GM12892 (cell line): ENCODE measurements around the gene GADL1. TPM values are rescaled to one million over a fixed set of nuclear protein-coding genes. Genes with fewer than 3 reads are reported as not detected.

ENCODE experiments used
- DNase-seq: peaks from one replicate; pipeline ENCODE4 v3.0.0; 2011; ENCODE audit not compliant: insufficient read length
- FAIRE-seq: peaks from 2 replicates; lab custom pipeline; 2011; peaks lifted over from hg19 to GRCh38; lab: Jason Lieb, UNC
- POLR2A ChIP-seq: IDR thresholded peaks from 2 replicates; pipeline ENCODE4 v1.6.1; 2011; ENCODE audit warnings: low read depth, low read length, control low read depth
- POLR2AphosphoS5 ChIP-seq: IDR thresholded peaks from 2 replicates; pipeline ENCODE4 v1.6.1; 2011; ENCODE audit warnings: low read depth, low read length, control low read depth
- TAF1 ChIP-seq: IDR thresholded peaks from 2 replicates; pipeline ENCODE4 v1.6.1; 2011; ENCODE audit warnings: low read depth, mild to moderate bottlenecking, control low read depth, low read length, borderline replicate concordance
- polyA plus RNA-seq: library from polyadenylated mRNA; unstranded; fragments of >200 nt; gene quantifications from one replicate; pipeline ENCODE4 v1.2.1, GENCODE V29; 2012; ENCODE audit warnings: missing spikeins, inconsistent platforms; ENCODE audit not compliant: missing spikeins

GADL1 gene
- not detected for polyA plus RNA-seq

- TF ChIP-seq POLR2A (no peak), POLR2AphosphoS5 (no peak), TAF1 (no peak)
- DNase-seq: no peak
- FAIRE-seq: no peak
Observed at GRCh38 chr3:30894521-30895251, at the start of gene GADL1. Gene GADL1 (minus strand): TSS chr3:30894661. CDS start chr3:30894614, 47 bp downstream.

- DNase-seq: no peak
- FAIRE-seq: no peak
- no peak for TF ChIP-seq POLR2AphosphoS5
- TF ChIP-seq TAF1: no peak
- no peak for TF ChIP-seq POLR2A
Observed at GRCh38 chr3:30944124-30944523, 49.7 kb upstream of the GADL1 start.

GRCh38 chr3:30943206-30943605 is 48.7 kb upstream of the GADL1 start:
- DNase-seq (no peak), FAIRE-seq (no peak)
- TF ChIP-seq POLR2A (no peak), TAF1 (no peak), POLR2AphosphoS5 (no peak)

DNA sequence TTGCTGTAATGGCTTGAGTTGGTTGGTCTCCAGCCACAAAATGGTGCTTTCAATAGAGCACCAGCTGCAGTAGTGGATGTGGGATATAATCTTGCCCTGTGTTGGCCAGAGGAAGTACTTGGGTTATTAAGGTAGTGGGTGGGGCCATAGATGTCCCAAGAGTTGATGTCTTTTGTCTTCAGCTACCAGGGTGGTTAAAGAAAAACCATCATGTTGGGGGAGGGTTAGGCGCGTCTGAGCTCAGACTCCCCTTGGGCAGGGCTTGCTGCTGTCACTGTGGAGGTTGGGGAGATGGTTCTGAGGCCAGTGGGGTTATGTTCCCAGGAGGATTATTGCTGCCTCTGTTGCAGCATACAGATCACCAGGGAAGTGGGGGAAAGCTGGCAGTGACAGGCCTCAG is 46.9 kb upstream of the GADL1 start:
- TF ChIP-seq POLR2A: no peak
- no peak for TF ChIP-seq POLR2AphosphoS5
- TF ChIP-seq TAF1: no peak
- no peak for DNase-seq
- no peak for FAIRE-seq

- TF ChIP-seq TAF1: no peak
- no peak for TF ChIP-seq POLR2A
- no peak for TF ChIP-seq POLR2AphosphoS5
- DNase-seq (no peak), FAIRE-seq (no peak)
Observed at GRCh38 chr3:30940740-30941139, 46.3 kb upstream of the GADL1 start.

- TF ChIP-seq POLR2A (no peak), TAF1 (no peak)
- DNase-seq: no peak
- FAIRE-seq: no peak
Observed at GRCh38 chr3:30934208-30934550, 39.7 kb upstream of the GADL1 start.

GRCh38 chr3:30933478-30934207 is 39.2 kb upstream of the GADL1 start:
- DNase-seq (no peak), FAIRE-seq (no peak)
- TF ChIP-seq POLR2AphosphoS5: no peak
- no peak for TF ChIP-seq TAF1
- TF ChIP-seq POLR2A: no peak

DNA sequence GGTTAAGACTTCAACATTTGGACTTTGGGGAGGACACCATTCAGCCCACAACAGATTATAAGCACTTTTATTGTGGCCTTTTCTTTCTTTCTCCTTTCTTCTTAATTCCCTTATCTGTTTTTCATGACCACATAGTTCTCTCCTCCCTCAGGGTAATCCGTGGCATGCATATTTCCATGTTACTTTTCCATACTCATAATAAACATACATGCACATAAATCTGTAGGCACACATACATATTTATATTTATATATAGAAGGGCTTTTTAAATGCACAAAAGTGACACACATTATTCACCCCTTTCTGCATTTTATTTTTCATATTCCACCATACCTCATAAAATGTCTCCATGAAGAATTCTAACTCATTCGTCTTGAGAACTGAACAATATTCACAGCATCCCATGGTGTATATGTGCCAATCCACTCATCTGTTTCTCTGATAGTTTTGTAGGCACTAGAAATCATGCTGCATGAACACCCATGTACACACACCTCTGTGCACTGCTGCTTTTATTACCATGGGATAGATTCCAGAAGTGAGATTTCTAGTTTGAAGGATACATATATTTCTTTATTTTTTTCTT is 38.1 kb upstream of the GADL1 start:
- TF ChIP-seq TAF1: no peak
- TF ChIP-seq POLR2AphosphoS5: no peak
- no peak for TF ChIP-seq POLR2A
- FAIRE-seq: no peak
- no peak for DNase-seq

DNA sequence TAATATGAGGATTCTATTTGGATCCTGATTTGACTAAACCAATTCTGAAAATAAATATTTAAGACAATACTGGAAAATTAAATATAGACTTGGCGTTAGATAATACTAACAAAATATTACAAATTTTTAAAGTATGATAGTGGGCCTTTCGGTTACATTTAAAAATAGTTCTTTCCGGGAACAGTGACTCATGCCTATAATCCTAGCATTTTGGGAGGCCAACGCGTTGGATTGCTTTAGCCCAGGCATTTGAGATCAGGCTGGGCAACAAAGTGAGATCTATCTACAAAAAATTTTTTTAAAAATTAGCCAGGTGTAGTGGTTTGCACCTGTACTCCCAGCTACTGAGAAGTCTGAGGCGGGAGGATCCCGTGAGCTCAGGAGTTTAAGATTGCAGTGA is 30.3 kb upstream of the GADL1 start:
- no peak for DNase-seq
- no peak for TF ChIP-seq TAF1
- no peak for TF ChIP-seq POLR2A
- TF ChIP-seq POLR2AphosphoS5: no peak
- FAIRE-seq: no peak

DNA sequence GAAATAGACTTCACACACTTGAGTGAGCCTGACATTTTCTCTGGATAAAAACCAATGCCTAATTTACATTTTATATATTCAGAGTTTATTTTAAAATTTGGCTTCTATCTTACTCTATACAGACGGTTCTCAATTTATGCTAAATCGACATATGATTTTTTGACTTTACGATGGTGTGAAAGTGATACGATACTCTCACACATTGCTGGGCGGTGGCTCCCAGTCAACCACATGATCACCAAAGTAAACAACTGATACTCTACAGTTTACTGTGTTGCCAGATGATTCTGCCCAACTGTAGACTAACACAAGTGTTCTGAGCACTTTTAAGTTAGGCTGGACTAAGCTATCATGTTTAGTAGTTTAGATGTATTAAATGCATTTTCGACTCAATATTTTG is 25.1 kb upstream of the GADL1 start:
- DNase-seq (no peak), FAIRE-seq (no peak)
- TF ChIP-seq POLR2AphosphoS5 (no peak), TAF1 (no peak), POLR2A (no peak)

DNA sequence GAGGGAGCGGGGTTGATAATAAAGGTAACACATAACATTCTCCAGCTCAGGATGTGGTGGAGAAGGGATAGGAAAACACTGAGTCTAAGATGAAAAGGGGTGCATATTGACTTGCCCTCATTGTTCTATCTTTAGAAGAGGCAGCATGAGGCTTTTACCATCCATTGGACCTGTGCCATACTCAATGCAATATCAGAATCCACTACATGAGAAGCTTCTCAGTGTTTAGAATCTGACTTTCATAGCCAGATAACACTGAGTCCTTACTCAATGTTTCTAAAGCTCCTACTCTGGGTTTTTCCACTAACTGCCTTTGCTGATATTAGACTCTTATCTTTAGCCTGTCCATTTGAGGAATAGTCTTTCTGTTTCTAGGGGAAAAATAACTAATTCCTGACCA is 24.3 kb upstream of the GADL1 start:
- DNase-seq (no peak), FAIRE-seq (no peak)
- no peak for TF ChIP-seq POLR2A
- TF ChIP-seq POLR2AphosphoS5: no peak
- no peak for TF ChIP-seq TAF1
